GM19043 (cell line): ENCODE results near the gene ASIC3.

ENCODE experiments used
- ATAC-seq: cut with Tn5 transposase; IDR thresholded peaks from one replicate; pipeline ENCODE4 v1.9.1; 2021; ENCODE audit warnings: low read depth; ENCODE audit not compliant: unreplicated experiment

ASIC3 gene

DNA sequence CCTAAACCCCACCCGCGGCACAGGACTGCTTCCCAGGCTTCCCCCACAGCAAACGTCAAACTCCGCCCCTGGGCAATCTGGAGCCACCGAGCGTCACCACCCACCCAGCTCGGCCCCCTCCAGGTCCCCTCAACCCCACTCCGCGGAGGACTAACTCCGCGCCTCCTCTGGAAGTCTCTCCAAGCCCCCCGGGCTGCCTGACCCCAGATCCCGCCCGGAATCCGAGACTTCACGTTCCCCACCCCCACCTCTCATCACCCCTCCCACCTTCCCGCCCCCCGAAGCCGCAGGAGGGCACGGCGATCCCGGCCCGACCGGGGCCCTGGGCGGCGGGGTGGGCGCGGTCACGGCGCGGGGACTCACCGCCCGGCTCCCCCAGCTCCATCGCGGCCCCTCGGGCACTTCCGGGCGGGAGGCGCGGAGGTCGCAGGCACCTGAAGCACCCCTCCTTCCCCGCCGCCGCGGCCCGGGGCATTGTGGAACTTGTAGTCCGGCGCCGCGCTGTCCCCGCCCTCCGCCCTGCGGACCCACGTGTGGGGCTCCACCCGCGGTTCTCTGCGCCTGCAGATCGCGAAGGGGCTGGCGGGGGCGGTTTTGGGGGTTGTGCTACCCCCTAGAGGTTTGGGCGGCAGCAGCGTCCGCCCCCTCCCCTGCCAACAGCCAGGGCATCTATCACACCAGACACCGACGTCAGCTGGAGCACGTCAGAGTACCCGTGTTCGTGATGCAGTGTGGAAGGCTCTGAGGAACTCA is 34.9 kb downstream of the ASIC3 start, which contains the start of gene TMUB1:
Gene TMUB1, minus strand, starts transcription at position 423 of the 753 bp plus-strand sequence. CDS start 930 bp downstream, outside the sequence.
- ATAC-seq, result peak; percentile 48

DNA sequence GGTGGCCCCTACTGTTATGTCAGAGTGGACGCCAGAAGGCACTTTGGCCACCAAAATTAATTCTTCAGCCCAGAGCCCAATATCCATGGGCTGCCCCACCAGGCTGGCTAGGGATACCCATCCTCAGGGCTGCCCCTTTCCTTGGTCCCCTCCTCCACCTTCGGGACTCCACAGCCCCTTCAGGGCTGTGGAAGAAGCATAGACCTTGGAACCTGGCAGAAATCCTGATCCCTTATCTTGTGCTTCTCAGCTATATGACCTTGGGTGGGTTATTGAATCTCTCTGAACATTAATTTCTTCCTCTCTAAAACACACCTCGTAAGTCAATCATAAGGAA is 35.5 kb downstream of the ASIC3 start:
- no peak for ATAC-seq

DNA sequence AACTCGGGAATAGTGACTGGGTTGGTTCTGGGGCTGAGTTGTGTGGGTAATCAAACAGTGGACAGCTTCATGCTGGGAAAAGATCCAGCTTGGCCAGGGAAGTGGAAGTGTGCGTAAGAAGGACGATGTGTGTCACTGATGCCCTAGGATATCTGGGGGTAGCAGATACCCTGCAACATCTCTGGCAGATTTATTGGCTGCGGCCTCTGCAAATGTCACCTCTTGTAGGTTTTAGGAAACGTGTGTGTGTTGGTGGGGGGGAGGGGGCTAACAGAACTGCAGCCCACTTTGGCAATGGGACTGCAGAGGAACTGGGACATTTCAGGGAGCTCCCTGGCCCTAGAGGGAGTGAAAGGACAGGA is 37.0 kb downstream of the ASIC3 start:
- ATAC-seq, result no peak

DNA sequence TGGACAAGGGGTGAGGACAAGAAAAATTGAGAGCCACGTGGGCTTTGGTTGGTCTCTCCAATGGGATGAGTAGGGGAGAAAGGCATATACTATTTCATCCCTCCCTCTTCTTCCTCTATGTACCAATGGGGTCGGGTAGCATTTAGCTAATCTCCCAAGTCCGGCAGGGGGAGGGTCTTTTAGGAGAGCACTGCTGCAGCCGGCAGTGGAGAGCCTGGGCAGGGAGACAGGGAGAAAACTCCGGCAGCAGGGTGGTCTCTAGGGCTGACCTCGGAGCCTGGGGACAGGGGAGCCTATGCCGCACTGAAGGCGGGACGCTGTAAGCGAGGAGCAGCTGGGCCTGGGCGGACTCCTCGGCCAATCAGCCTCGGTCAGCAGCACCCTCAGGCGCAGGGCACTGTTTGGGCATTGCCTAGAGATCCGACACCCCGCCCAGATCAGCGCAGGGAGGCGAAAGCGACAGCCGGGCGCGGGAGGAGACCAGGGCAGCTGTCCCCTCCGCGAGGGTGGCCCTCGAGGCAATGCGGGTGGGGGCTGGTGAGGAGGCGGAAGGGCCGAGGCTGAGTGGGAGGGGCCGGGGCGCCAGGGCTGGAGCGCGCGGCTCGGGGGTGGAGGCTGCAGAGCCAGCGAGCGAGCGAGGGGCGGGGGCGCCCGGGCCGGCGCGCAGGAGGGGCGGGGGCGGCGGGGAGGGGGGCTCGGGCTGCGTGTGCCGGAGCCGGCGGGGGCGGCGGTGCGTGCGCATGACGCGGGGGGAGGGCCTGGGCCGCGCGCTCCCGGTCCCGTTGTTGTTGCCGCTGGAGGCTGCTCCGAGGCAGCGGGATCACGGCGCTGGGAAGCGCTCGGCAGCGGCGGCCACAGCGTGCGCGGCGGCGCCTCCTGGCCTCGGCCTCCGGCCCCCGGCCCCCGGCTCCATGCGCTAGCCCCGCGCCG is 37.6 kb downstream of the ASIC3 start, which contains the start of gene AGAP3:
Gene AGAP3, plus strand, starts transcription at position 785 of the 930 bp plus-strand sequence. CDS start 267 bp downstream, outside the sequence.
- peak; percentile 40 for ATAC-seq

DNA sequence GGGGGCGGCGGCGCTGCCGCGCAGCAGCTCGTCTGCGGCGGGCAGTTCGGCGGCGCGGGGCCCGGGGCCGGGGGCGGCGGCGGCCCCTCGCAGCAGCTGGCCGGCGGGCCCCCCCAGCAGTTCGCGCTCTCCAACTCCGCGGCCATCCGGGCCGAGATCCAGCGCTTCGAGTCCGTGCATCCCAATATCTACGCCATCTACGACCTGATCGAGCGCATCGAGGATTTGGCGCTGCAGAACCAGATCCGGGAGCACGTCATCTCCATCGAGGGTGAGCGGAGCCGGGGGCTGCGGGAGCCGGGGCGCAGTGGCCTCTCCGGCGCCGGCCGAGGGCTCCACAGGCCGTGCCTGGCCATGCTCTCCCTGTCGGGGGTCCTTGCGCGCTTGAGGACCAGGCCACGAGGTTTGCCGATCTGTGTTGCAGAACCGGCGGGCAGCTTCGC is 38.5 kb downstream of the ASIC3 start:
- no peak for ATAC-seq

DNA sequence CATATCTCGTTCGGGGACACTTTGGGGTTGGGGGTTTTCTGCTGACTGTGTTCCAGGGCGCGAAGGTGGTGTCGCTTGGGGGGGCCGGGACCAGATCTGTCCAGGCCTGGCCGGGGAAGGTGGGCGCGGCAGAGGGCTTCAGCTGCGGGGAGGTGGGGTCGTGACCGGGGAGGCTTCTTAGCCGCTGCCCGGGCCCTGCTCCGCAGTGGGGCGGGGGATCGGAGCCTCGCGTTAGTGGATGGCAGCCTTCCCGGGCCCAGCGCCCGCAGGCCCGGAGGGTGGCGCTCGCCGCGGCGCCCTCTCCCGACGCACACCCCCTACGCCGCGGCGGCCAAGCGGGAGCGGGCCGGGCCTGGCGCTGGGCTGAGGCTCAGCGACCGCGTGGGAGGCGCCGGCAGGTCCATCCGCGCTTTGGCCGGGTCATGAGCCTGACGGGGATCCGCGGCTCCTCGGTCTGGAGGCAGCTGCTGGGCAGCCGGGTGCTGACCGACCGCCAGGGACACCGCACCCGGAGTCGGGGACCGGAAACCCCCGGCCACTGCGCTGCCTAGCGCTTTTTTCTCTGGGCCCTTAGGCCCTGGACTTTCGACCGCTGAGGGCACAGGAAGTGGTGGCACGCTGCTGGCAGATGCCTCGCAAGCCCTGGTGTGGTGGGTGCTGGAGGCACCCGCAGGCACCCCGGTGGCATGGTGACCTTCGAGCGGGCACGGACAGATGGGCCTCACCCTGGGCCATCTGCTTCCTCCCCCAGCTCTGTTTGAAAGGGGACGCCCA is 39.1 kb downstream of the ASIC3 start:
- ATAC-seq, result no peak

DNA sequence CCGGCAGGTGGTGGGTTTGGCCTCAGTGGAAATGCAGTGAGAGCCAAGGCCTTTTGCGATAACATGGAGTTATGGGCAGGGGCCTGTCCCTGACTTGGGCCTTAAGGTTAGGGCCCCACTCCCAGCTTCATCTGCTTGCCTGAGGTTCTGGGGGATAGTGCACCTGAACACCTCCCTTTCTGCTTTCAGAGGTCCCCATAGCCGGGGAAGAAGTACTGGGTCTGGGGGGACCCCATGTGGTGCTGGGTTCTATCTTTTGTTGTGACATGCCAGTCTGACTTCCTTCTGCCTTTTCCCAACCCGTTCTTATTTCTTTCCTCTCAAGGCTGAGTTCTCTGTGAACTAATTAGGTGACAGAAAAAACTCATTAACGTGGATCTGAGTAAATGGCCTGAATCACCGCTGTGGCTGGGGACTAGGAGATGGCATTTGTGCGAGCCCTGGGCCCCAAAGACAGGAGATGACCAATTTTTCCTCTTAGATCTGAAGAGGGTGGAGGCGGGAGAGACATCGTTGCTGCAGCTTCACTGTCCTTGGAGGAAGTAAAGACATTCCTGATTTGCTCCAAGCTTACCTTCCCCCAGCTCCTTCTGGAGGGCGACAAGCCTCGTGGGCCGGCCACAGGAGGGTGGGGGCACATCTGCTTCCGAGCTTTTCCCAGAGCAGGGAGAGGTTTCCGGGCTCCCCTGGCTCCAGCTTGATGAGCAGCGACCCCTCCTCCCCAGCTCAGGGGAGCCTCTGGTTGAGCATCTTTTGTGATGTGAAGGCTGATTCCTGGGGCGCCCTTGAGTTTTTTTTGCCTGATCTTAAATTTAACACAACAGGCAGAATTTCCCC is 39.9 kb downstream of the ASIC3 start:
- no peak for ATAC-seq

DNA sequence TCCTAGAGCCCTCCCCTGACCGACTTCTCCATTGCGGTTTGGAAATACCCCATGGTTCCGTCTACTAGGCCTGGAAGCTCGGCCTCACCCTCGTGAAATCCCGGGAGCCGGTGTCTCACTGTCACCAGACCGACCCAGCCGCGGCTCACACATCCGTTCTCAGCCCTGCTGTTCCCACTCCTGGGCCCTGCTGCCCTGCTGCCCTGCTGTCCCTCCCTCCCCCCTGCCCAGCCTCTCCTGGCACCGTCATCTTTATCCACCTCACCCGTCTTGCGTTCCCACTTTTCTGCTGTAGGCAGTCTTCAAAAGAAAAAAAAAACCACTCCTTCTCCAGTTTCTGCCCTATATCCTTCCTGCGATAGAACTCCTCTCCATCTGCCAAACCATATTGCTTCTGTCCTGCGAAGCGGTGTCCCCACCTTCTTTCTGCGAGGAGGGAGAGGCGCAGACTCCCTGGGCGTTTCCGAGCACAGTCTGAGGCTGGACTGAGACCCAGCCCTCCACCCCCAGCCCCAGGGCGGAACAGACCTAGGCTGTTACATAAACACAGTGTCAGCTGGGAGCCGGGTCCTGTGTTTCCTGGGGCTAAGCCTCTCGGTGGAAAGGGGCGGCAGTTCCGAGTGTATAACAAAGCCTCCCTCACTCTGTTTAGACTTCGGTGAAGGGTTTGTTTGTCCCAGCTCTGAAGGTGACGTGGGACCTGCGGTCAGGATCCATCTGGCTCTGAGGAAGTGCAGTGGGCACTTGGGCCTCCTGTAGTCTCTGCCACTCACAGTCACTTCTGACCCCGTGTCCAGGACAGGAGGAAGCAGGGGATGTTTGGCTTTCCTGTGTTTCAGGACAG is 40.7 kb downstream of the ASIC3 start:
- no peak for ATAC-seq

DNA sequence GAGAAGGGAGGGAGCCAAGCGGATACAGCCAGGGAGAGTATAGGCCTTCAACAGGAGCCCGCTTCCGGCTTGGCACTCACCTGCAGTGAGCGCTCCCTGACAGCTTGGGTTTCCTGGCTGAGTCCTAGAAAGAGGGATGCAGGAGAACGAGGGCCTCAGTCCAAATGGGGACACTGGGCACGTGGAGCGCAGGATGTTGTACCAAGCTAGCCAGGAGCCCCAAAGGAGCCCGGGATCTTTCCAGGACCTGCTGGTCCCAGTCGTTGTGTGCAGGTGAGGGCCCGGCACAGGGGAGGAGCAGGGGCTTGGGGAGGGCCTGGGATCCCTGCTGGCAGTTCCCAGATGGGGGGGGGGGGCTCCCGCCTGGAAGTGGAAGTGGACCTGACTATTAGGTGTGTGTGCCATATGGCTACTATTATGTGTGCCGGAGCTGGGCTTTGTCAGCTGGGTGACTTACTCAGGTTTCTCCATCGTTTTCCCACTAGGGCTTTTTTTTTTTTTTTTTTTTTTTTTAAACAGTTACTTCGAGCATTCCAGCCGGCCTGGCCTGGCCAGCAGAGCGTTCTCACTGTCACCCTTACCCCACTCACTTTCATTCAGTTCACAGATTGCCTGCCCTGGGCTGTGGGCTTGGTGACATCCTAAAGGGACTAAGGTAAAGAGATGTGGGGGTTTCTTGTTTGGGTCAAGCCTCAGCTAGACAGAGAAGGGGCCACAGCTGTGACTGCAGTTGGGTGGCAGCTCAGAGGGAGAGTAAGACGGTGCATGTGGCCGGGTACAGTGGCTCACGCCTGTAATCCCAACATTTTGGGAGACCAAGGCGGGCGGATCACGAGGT is 41.8 kb downstream of the ASIC3 start:
- no peak for ATAC-seq

DNA sequence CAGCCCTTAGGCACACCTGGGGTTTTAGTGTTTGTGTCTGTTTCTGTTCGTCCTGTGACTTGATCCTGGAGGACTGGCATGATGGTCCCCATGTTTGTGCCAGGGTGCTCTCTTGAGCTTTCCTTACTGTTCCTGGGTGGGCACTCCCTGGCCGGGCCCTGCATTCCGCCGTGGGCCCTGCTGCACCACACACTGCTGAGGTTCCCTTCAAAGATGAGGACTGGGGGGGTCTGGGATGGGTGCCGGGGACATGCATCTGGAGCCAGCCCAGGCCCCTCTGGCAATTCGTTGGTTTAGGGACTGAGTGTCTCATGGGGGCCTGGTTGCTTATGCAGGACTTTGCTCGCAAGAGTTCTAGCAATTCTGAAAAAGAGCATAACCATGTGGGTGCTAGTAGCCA is 42.7 kb downstream of the ASIC3 start:
- no peak for ATAC-seq

DNA sequence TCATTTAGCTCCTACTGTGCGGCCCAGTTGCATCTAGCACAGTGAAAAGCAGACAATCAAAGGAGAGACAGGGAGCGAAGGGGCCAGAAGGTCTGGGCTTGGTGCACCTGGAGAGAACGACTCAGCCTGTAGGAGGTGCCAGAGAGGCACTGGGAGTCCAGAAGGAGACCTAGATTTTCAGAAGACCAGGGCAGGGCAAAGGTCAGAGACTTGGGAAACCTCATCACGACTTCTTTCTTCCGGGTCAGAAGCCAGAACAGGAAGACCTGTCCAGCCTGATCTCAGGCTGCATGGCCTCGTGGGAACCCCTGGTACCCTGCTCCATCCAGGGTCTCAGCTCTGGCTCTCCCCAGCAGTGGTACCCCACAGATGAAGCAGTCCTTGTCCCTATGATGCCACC is 43.1 kb downstream of the ASIC3 start:
- ATAC-seq, result no peak

DNA sequence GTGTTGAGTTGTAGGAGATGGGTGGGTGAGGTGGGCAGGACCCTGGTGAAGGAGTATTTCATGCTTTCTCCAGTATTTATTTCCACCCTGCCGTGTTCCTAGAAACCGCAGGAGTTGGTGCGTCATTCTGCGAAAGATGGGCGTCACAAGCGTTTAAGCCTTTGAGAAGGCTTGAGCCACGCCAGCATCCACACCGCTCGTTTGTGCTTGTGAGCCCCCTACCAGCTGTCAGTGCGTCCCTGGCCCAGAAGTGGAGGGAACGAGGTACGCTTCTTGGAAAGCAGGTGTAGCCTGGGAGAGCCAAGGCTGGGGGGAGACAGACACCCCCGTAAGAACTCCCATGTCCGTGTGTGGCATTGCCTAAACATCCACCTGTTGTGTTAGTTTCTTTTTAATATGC is 43.7 kb downstream of the ASIC3 start:
- no peak for ATAC-seq

DNA sequence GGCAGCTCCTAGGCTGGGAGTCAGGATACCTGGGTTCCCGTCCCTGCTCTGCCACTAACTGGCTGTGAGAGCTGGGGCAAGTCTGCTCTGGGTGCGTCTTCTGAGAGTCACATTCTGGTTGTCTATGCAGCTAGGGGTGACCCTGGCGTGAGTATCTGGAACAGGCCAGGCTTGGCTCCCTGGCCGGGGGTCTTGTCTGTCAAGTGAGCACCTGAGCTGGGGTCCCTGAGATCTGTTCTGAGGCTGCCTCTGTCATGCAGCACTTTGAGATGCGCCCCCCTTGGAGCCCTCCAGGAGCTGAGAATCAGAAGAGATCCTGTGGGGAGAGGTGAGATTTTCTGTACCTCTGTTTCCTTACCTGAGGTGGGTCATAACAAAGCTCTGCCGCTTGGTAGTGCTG is 45.4 kb downstream of the ASIC3 start:
- ATAC-seq, result no peak

DNA sequence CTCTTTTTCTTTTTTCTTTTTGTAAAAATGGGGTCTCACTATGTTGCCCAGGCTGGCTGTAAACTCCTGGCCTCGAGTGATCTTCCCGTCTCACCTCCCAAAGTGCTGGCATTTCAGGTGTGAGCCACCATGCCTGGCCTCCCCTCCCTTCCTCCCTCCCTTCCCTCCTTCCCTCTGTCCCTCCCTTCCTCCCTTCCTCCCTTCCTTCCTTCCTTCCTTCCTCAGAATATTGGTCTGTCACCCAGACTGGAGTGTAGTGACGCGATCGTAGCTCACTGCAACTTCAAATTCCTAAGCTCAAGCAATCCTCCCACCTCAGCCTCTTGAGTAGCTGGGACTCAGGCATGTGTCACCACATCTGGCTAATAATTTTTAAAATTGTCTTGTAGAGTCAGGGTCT is 46.3 kb downstream of the ASIC3 start:
- no peak for ATAC-seq

DNA sequence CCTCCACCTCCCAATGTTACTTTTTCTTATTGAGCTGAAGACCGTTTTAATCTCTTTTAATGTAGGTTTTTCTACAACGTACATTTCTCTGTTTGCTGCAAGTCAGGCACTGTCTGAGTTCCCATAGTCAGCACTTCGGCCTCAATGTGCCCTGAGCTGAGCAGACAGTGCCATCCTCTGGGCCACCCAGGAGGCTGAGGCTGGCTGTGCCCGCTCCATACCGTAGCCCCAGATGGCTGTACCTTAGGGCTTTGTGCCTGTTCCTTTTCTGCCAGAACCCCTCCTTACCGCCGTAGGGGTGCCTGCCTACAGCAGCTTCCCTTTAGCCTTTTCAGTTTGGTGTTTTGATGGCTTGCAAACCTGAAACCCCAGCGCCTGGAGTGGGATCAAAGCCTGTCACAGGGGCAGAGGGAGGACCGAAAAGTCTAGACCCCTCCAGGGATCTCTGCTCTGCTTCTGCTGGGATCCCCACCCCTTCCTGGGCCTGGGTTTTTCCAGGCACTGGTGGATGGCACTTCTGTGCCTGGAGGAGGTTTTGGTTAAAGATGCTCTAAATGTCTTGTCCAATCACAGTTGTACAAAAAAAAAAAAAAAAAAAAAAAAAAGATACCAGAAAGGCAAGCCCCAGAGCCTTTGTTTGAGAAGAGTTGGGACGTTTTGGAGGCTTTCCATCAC is 46.9 kb downstream of the ASIC3 start:
- no peak for ATAC-seq

DNA sequence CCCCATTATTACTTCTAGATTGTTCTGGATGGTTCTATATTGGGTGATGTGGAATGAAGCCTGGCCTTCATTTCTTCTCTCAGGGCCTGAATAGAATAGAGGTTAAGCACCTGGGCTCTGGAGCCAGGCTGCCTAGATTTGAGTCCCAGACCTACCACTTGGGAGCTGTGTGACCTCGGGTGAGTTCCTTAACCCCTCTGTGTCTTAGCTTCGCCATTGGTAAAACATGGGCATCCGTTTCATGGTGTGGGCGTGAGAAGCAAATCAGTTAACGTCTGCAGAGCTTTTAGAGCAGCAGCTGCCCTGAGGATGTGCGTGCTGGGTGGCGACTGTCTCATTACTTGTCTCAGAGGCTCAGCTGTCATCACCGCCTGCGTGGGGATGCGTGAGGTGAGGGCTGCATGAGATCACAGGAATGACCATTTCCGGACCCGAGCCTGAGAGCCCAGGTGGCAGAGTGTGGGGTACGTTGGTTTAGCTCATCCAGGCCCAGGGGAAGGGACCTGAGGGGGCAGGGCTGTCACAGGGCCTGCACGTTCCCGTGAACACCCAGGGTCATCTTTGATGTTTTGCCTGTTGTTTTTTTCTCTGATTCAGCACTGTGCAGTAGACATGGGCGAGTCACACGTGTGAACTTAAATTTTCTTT is 47.6 kb downstream of the ASIC3 start:
- ATAC-seq, result no peak

DNA sequence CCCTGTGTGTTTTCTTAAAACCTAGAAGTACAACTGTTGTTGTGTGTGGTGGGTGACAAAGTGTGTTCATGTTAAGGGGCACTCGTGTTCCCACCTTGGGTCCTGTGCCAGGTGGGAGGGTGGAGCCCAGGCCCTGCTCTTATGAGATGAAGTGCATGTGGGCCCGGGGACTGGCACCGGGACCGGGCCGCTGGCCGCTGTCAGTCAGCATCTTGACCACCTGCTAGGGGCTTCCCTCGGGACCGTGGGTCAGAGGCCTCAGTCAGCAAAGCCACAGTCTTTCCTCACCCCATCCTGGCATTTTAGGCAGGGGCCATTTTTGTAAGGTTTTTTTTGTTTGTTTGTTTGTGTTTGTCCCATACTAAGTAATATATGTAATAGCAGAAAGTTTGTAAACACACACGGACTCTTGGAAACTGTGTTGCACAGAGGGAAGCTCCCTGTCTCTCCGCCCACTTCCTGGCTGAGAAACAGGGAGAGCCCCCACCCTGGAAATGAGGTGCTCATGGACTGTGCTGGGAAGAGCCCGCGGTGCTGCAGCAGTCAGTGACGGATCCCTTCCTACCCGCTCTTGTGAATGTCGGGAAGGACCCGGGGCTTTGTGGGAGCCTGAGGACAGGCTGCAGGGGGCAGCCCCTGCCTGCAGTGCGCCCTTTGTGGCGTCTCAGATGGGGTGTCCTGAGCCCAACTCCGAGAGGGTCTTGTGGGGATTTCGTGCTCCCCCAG is 51.3 kb downstream of the ASIC3 start:
- ATAC-seq, result no peak
